ENCODE data around the gene PYCARD. TPM values are rescaled to one million over a fixed set of nuclear protein-coding genes. Genes with fewer than 3 reads are reported as not detected.

The PYCARD gene
- total and polyA plus RNA-seq, 9 of the 15 experiments (the other 6 are each of a cell fraction or from before 2014, with no cell fraction given) = 1.3 to 28.4 (median 6.0) TPM

GRCh38 chr16:31215287-31216162 is 13.0 kb upstream of the PYCARD start:
- Histone ChIP-seq H3K4me3 (peak overlapping the region; percentile 41), H3K27ac (ENCODE audit: extremely low read depth, low read depth, low read length) (no peak overlapping the region), H3K36me3 (ENCODE audit: control insufficient read depth, insufficient read depth, low read length) (no peaks in the 10 kb centered on the region), H3K4me2 (ENCODE audit: insufficient read depth, low read length) (peak overlapping the region; percentile 75), H3K9me3 (replicated peaks; ENCODE audit: control insufficient read depth, insufficient read depth, low read depth, low read length) (no peaks in the 10 kb centered on the region), H3K9me1 (ENCODE audit: control insufficient read depth, insufficient read depth, low read length) (no peaks in the 10 kb centered on the region), H3K27me3 (ENCODE audit: control insufficient read depth in 2 of 2, insufficient read depth in 2 of 2, low read length in 2 of 2) (no peaks in the 10 kb centered on the region), H3K9ac (ENCODE audit: insufficient read depth in 1 of 2, low read depth in 2 of 2, low read length in 2 of 2) (peak overlapping the region; percentile 56 to 88; a peak in 3 of 4 replicates), H3K4me1 (replicated peaks in 1 of 2; ENCODE audit: control insufficient read depth in 2 of 2, insufficient read depth in 2 of 2, low read length in 2 of 2) (peaks cover 0 to 41% of the 10 kb centered on the region in 2 experiments; a peak in 4 of 5 replicates), H4K20me1 (replicated peaks; ENCODE audit: control insufficient read depth, insufficient read depth, low read length) (no peaks in the 10 kb centered on the region), H3K79me2 (ENCODE audit: control insufficient read depth, insufficient read depth, low read length) (no peaks in the 10 kb centered on the region), H2AFZ (ENCODE audit: low read depth, low read length) (peak overlapping the region; percentile 80)
- intact Hi-C loops (cut with micrococcal nuclease) = no loop called here
- in situ Hi-C loops (cut with MboI) = no loop called here
- 12% methylated on average over 52 of the region's 63 CpGs for WGBS (ENCODE audit: insufficient coverage, low coverage, missing lambda C conversion rate)
- BruUV-seq (replicated peaks) = no TSS peak
- POLR2A ChIA-PET = interaction anchor here (0.9 to 4.0 kb wide), 7 partner anchors 10 to 33 kb away, joined by 3 to 33 read pairs (median 7); partner anchors contain the start of gene PYCARD
- FAIRE-seq = peak; percentile 65
- DNase-seq (ENCODE audit: extremely low read depth in 1 of 4, low spot score in 3 of 4) = peak; percentile 88 to 98 (median 95)
- ATAC-seq = peak; percentile 97
- CTCF ChIA-PET (ENCODE audit: low intra/inter-chr PET ratio) = interaction anchor here (0.6 kb wide), 1 partner anchor 24 kb away, joined by 6 read pairs; no protein-coding TSS in a partner anchor
- TF ChIP-seq POU5F1 (IDR thresholded peaks at IDR 0.05; ENCODE audit: borderline replicate concordance, low read depth, low read length, partially characterized antibody) (no peak), BACH1 (tag; IDR thresholded peaks at IDR 0.05) (no peak), RBFOX2 (IDR thresholded peaks at IDR 0.05; ENCODE audit: low read depth, low read length) (peak; percentile 70), CCNT2 (IDR thresholded peaks at IDR 0.05; ENCODE audit: borderline replicate concordance, extremely low read depth, insufficient read length, low read depth, low read length) (peak; percentile 65), ZBTB17 (CRISPR knock-in tag; IDR thresholded peaks at IDR 0.05) (peak; percentile 56; the same call in 1 of the 2 replicates), ZBTB2 (IDR thresholded peaks at IDR 0.05) (no peak), PRDM10 (IDR thresholded peaks at IDR 0.05; ENCODE audit: partially characterized antibody) (peak; percentile 98), ZC3H11A (IDR thresholded peaks at IDR 0.05; ENCODE audit: low read depth, low read length) (no peak), GTF2E2 (tag; IDR thresholded peaks at IDR 0.05) (no peak), NR2C2 (CRISPR knock-in tag; IDR thresholded peaks at IDR 0.05) (no peak), NR2C2 (tag; IDR thresholded peaks at IDR 0.05) (no peak), LCOR (CRISPR knock-in tag; IDR thresholded peaks at IDR 0.05) (0 out of 2 replicates have a peak, but pooled peaks have one; percentile 33), SP2 (IDR thresholded peaks at IDR 0.05; ENCODE audit: extremely low read depth, low read depth, low read length, poor library complexity, severe bottlenecking) (no peak), CBFA2T3 (IDR thresholded peaks at IDR 0.05) (0 out of 2 replicates have a peak, but pooled peaks have one; percentile 1), PHF8 (IDR thresholded peaks at IDR 0.05; ENCODE audit: borderline replicate concordance, low read length) (peak; percentile 64; the same call in 1 of the 2 replicates), FOXK2 (conservative IDR thresholded peaks at IDR 0.05 in 1 of 2, IDR thresholded peaks at IDR 0.05 in 1 of 2; ENCODE audit: low read depth in 2 of 2) (peak in 1 of 2 experiments; percentile 86; a peak in 2 of 4 replicates)

All from K562 (cell line).